ENCODE results near the gene STK32B.
"Not testable (repeated sequence)": the region's sequence is repeated elsewhere in the genome, so short reads cannot be mapped to it uniquely, and the experiment has no call there.

The STK32B gene

DNA sequence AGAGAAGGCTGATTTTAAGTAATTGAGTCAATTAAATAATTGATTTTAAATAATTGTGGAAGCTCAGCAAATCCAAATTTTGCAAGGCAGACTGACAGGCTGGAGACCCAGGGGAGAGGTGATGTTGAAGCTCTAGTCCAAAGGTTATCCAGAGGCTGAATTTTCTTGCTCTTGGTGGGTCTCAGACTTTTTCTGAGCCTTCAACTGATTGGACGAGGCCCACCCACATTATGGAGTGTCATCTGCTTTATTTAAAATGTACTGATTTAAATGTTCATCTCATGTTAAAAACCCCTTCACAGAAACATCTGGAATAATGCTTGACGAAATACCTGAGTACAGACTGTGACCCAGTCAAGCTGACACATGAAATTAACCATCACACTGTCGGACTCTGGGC, 20.4 kb upstream of the STK32B start:
- DNase-seq (ENCODE audit: low spot score) = no peak

DNA sequence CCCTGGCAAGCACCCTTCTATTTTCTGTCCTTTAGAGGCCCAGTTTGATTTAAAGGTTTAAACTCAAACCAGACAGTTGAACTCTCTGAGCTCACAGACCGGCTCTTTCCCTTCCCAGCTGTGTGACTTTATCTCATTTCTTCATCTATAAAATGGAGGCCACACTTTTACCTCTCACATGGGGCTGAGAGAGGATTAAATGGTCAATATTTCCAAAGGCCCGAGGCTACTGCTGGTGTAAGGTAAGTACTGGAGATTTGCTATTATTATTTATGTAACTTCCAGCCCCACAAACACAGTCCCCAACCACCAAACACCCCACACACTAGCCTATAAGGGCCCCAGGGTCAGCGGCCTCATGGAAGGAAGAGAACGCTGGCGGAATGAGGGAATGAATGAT, 18.5 kb upstream of the STK32B start:
- DNase-seq (ENCODE audit: low spot score) = no peak

DNA sequence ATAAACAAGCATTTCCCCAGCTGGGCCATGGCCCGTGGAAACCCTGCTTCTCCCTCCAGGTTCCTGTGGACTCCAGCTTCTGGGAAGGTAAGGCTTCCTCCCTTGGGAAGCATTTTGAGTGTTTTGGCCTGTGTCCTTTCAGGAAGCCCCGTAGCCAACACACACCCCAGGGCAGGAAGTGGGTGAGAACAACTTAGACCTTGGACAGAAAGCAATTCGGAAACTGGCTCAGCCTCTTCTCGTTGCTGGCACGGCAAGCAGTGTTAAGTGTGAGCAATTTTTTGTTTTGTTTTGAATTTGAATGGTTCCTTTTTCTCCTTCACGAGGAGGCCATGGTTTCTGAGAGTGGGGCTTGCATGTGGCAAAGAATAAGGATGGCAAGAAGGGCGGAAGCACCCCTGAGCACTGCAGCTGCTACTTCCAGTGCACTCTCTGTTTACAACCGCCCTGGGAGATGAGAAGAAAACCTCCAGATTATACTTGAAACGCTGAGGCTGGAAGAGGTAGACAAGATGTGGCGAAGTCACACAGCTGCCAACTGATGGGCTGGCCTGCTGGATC, 17.9 kb upstream of the STK32B start:
- no peak for DNase-seq (ENCODE audit: low spot score)

DNA sequence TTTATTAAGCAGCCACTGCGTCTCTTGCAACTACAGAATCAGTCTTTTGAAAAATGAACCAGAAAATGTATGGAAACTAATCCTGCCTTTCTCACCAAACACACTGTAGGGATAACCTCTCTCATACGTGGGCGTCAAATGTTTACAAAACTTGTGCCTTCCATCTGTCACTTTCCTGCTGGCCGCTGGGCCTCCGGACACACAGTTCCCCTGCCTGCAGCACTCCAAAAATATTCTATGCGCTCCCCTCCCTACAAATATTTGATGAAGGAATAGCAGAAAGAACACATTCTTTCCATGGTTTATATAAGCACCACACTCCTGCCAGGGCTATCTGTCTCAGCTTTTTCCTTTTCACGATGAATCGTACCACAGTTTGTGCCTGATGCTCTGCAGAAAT, 17.1 kb upstream of the STK32B start:
- no peak for DNase-seq (ENCODE audit: low spot score)

DNA sequence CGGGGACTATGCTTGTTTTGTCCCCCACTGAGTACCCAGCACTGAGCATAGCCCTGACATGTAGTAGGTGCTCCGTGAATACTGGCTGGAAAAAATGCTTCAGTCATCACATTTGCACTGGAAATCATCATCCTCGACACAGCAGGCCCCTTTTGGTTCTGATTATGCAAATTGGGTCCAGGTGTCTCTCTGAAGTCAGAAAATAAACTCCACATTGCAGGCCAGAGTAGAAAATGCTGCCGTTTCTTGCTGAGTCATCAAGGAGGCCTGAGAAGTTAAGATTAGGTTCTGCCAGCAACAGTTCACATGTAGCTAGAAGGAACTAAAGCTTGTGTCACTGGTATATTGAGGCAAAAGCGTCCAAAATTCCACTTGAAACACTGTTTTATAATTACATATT, 15.0 kb upstream of the STK32B start:
- DNase-seq (ENCODE audit: low spot score) = no peak

DNA sequence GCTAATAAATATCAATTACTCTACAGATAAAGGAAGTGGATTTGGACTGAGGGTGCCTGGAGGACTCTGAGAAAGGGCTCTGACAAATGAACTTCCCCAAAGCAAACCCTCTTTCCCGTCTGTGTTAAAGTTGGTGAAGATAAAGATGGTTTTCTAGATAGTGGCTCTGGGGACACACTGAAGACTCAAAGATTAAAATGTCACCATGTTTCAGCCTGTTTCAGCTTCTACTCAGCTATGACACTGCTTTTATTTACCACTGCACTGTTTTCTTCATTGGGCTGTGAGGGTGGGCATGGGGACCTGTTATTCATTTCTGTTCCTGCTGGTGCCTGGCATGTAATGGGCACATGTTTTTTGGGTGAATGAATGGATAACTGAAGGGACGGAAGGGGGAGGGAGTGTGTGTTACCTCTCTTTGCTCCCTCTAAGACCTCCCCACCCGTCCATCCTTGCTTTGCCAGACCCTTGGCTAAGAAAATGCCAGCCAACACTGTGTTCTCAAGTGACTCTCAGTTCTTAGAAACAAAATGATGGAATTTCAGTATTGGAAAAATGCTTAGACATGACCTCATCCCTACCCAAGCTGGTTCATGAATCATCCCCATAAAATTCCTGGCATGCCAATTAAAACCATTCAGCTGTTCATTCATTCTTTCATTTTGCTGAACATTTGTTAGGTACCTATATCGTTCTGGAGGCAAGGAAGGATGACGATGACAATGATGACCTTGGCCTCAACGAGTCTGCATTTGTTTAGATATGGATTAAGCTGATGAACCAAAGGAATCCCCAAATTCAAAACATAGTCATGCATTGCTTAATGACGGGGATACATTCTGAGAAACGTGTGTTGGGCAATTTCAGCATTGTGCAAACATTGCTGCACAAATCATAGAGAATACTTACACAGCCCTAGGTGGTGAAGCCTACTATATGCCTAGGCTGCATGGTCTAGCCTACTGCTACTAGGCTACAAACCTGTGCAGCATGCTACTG, 13.4 kb upstream of the STK32B start:
- no peak for DNase-seq (ENCODE audit: low spot score)

DNA sequence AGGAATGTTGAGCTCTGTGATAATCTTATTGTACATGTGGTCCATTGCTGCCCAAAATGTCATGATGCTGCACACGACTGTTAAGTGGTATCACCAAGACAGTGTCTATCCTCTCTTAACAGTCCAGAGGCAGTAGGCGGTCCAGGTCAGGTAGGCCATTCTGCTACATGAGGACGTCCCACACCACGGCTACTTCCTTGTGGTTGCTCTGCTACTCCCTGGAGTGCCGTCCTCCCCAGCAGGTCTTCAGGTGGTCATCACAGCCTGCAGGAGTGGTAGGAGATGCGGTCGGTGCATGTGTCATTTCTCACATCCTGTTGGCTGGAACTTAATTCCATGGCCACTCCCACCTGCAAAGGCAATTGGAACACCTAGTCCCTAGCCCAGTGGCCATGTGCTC, 11.5 kb upstream of the STK32B start:
- no peak for DNase-seq (ENCODE audit: low spot score)

DNA sequence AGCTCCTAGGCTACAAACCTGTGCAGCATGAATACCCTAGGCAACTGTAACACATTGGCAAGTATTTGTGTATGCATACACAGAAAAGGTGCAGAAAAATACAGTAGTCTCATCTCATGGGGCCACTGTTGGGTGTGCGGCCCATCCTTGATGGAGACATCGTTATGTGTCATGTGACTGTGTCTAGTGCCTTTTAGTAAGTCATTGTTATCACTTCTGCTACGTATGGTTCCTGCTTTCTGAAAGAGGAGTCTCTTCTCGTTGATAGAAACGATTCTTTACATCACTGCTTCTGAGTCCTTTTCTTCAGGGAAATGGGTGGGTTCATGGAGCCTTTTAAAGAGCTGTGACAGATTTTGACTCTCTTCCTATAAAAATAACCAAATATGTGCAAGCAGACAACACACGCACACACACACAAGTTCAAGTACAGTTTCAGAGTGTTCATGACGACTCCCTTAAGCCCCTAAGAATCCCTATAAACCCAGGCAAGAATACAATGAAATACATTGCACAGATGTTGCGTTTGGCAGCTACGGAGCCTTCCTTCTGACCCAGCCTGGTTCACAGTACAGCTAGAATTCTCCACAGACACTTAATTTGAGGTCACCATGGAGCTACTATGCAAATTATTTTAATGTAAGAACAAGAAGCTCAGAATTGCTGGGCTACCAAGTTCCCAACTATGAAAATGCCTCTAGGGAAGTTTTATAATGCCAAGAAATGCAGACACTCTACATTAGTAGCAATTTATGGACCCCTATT, 10.2 kb upstream of the STK32B start:
- DNase-seq (ENCODE audit: low spot score) = no peak

DNA sequence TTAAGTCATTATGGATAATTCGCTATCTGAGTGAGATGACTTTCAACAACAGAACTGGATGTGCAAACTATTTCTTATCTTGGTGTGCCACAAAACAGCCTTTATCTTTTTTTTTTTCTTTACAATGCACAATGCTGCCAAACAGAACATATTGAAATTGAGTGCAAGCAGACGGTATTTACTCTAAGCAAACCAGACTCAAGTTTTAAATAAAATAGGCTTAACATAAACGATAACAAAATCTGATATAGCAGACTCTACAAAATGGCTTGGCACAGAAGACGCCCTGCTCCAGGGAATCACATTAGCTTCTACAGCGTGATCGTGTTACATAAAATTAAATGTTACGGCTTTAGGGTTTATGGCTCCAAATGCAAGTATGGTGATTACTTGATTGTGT, 9.6 kb upstream of the STK32B start:
- DNase-seq (ENCODE audit: low spot score) = no peak

DNA sequence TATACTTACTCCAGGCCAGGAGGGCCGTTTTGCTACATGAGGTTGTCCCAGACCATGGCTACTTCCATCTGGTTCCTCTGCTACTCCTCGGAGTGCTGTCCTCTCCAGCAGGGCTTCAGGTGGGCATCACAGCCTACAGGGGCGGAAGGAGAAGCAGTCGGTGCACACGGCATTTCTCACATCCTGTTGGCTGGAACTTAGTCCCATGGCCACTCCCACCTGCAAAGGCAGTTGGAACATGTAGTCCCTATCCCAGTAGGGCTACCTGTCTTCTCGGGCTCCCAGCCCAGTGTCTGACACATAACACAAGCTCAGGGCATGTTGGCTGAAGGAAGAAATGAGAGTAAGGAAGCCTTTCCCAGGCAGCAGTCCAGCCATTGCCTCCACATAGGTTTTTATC, 7.7 kb upstream of the STK32B start:
- DNase-seq (ENCODE audit: low spot score) = no peak

DNA sequence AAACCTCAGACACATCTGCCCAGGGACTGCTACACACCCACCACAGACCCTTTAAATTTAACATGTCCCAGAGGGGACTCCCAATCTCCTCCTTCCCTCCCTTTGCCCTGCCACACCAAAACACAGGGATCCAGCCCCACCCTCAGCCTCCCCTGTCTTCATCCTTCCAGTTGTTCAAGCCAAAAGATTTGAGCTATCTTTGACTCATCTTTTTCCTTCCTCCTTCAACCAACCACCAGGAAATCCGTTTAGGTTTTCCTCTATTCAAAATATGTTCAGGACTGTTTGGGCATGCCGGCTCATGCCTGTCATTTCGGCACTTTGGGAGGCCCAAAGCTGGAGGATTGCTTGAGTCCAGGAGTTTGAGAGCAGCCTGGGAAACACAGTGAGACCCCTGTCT, 6.9 kb upstream of the STK32B start:
- DNase-seq (ENCODE audit: low spot score) = no peak

DNA sequence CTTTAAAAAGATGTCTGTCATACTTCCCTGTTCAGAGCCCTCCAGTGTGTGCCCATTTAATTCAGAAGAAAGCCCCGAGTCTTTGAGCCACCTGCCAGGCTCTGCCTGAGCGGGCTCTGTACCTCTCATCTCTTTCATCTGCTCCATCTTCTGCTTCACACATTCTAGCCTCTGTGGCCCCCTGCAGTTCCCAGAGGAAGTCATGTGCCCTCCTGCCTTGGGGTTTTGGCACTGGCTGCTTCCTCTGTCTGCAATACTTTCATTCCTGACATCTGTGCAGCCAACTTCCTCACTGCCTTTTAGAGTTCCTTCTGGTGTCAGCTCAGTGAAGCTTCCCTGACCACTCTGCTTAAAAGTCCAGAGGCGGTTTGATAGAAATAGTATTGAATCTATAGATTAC, 6.2 kb upstream of the STK32B start:
- DNase-seq (ENCODE audit: low spot score) = no peak

DNA sequence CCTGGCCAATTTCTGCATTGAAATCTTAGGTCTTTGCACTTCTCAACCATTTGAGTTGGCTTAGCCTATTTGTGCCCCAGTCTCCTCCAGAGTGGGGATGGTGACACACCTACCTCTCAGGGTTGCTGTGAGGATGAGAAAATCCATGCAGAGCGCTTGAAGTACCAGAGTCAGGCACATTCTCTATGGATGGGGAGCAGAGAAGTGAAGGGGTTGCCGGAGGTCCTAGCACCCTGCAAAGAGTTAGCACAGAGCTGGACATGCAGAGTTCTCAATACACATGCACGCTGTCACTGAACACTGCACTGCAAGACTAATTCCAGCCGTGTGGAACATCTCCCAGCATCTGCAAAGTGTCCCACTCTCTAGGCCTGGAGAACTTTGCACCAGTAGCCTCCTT, 2.6 kb upstream of the STK32B start:
- no peak for DNase-seq (ENCODE audit: low spot score)

DNA sequence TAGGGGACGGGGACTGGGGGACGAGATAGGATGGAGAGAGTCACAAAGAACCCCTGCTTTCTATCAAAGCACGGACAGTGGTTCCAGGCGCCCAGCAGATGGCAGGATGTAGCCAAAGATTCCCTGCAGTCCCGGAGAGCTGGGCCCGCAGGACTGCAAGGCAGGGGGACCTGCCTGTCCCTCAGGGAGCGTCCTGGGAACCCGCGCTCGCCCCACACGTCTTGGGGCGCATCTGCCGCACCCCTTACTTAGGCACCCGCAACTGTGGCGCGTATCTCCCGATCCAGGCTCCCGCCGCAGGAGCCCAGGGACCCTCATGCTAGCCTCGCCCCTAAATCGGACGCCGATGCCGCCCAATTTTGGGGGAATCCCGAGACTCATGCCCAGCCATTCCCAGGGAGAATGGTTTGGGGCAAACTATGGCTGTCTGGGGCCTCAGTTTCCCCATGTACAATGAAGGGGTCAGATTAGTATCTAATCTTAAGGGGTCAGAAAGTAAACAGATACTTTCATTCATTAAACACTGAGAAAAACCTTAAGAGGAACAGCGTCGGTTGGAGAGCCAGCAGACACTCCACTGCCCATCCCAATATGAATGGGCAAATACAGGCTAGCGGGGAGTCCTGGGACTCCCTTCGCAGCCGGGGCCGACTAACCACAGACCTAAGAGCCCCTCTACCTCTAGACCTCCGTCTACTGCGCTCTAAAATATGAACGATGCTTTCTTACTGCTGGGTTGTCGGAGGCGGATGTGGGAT, 581 bp upstream of the STK32B start:
- DNase-seq (ENCODE audit: low spot score) = peak; percentile 72

DNA sequence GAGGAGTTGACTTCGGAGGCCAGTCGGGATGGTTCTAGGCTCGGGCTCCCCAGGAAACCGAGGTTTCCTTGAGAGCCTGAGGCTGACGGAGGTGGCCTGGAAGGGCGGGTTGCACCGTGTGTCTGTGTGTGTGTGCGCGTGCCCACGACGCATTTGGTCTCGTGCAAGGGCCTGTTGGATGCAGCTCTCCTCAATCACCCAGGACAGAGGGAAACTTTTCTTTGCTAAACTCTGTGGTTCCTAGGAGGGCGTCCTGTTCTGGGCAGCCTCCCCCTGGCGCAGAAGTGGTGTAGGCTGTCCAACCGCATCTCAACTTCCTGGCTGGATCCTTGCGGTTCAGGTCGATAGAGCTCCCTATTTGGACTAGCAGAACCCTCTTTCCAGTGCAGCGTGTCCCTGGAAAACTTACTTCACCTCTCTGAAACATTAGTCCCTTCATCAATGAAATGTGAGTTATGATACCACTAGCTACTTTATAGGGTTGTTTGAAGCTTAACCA, 973 bp downstream of the STK32B start:
- DNase-seq (ENCODE audit: low spot score) = no peak

DNA sequence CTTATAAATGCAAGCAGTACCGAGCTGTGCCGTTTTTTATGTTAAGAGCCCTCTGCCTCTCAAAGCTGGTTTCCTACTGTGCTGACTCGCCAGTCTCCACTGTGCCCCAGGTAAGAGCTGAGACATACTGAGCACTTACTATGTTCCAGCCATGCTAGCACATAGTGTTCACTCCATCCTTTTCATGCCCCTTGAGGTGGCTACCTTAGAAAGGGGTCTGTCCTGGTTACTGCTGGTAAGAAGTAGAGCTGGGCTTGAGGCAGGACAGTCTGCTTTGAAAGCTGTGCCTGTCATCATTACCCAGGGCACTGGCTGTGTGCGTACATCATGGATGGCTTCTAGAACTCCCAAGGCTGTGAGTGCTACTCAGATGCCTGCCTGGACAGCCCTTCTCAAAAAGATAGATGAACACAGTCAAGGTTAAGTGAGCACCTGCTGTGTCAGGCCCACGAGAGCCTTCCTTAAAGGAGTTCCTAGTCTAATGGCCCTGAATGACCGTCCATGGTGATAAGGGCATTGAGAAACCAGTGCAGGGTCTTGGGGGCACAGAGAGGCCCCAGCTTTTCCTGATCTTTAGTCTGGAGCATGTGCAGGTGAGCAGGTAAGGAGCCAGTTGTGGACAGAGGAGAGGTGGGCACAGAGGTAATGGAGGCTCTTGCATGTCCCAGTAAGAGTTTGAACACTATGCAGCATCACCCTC, 1.6 kb downstream of the STK32B start:
- no peak for DNase-seq (ENCODE audit: low spot score)

DNA sequence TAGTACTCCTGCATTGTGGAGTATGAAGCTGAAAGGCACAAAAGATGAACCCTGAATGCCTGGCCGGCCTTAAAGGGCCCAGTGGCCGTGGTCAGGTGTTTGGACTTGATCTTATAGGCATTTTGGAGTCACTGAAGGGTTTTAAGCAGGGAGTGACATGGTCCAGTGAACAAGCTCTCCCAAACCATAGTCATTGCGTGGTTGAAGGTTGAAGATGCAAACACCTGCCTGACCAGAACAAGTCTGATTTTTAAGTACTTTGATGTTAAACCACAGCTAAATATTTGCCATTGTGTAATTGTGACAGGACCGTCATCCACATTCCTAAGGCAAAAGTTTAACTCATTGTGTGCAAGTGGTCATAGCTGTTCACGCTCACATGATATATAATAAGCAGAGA, 3.3 kb downstream of the STK32B start:
- DNase-seq (ENCODE audit: low spot score) = no peak

DNA sequence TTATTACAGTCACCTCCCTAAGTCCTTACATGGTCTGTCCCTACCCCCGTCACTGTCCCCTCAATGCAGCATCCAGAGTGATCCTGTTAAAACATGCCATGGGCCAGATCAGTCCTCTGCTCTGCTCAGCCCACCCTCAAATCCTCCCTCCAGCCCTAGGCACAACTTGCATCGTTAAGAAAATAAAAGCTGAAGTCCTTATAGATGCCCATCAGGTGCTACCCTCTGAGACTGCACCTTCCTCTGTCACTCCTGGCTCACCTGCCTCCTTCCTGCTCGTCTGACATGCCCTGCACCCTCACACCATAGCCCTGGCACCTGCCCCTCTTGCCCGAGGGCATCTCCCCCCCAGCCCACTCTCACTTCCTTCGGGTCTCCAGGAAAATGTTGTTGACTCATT, 4.1 kb downstream of the STK32B start:
- DNase-seq (ENCODE audit: low spot score) = no peak

DNA sequence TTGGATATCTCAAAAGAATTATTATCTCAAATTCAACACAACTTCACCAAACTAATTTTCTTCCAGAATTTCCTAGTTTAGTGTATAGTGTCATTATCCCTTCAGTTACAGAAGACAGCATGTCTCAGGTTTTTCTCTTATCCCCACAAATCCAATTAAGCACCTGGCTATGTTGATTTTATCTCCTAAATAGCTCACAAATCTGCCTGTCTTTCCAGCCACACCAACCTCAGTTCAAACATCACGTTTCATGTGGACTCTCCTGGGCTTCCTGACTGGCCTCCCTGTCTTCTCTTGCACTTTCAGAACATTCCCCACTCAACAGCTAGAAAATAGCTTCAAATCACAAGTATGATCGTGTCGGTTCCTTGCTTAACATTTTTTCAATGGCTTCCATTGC, 14.8 kb downstream of the STK32B start:
- no peak for DNase-seq (ENCODE audit: low spot score)

DNA sequence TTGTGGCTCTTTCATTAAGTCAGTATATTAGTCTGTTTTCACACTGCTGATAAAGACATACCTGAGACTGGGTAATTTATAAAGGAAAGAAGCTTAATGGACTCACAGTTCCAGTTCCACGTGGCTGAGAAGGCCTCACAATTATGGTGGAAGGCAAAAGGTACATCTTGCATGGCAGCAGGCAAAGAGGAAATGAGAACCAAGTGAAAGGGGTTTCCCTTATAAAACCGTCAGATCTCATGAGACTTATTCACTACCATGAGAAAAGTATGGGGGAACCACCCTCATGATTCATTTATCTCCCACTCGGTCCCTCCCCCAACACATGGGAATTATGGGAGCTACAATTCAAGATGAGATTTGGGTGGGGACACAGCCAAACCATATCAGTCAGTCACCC, 15.7 kb downstream of the STK32B start:
- DNase-seq (ENCODE audit: low spot score) = not testable (repeated sequence)

DNA sequence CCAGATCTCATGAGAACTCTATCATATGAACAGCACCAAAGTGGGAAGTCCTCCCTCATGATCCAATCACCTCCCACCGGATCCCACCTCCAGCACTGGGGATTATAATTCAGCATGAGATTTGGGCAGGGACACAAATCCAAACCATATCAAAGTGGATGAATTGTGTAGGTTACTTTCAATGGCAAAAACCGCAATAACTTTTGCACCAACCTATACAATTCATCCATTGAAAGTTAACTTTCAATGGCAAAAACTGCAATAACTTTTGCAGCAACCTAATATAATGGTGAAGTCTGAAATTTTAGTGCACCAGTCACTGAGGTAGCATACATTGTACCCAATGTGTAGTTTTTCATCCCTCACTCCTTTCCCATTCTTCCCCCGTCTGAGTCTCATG, 16.6 kb downstream of the STK32B start:
- DNase-seq (ENCODE audit: low spot score) = no peak

Measured in cerebellar cortex (tissue), 1 donor.